WI38 (cell line): Measurements from ENCODE around the gene CLEC9A.

Experiments used
- H3K4me3 ChIP-seq: 2 replicates; pipeline ENCODE4 v1.5.1; 2011; ENCODE audit warnings: low read depth, mild to moderate bottlenecking, control low read depth, low read length
- TF ChIP-seq, protein P1 (sequence below): IDR thresholded peaks from 2 replicates; pipeline ENCODE4 v1.5.1; 2012; ENCODE audit warnings: low read depth, mild to moderate bottlenecking, control low read depth, low read length

The CLEC9A gene

DNA sequence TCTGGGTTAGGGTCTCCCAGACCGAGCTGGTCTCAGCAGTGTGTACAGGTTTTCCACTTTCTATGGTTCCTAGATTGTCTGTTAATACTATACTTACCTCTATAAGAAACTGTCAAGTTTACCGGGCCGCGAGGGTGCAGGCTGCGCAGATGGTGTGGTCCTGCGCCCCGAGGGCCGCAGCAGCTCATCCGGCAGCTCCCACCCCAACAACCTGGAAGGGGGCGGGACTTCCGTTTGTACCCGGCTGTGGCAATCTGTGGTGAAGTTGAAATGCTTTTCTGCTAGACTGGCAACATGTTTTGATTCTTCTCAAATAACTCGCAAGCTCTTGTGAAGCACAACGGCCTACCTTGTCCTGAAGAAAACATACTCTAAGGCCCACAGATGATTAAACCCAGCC, at the start of gene CLEC9A:
Gene CLEC9A, plus strand, starts transcription at position 237 of the 400 bp plus-strand sequence. CDS start 22,006 bp downstream, outside the sequence.
- TF ChIP-seq, protein P1, sequence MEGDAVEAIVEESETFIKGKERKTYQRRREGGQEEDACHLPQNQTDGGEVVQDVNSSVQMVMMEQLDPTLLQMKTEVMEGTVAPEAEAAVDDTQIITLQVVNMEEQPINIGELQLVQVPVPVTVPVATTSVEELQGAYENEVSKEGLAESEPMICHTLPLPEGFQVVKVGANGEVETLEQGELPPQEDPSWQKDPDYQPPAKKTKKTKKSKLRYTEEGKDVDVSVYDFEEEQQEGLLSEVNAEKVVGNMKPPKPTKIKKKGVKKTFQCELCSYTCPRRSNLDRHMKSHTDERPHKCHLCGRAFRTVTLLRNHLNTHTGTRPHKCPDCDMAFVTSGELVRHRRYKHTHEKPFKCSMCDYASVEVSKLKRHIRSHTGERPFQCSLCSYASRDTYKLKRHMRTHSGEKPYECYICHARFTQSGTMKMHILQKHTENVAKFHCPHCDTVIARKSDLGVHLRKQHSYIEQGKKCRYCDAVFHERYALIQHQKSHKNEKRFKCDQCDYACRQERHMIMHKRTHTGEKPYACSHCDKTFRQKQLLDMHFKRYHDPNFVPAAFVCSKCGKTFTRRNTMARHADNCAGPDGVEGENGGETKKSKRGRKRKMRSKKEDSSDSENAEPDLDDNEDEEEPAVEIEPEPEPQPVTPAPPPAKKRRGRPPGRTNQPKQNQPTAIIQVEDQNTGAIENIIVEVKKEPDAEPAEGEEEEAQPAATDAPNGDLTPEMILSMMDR = no peak
- peak within 1 kb of the TSS; percentile 19; the same call in 1 of the 2 replicates for H3K4me3 ChIP-seq

DNA sequence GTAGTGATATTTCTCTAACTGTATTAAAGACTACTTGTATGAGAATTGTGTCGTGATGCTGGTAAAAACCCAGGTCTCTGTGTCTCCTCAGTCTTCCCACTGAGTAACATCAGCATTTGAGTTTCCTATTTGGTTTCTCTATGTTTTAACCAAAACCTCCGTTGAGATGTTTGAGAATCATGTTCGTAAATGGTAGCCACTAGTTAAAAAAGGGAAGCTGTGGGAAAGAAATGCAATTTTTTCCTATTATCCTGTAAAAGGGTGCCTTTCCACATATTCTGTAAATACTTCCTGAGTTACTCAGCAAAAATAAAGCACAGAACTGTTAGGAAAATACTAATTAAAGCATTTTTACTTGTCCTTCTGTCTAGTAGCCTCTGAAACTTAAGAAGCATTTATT, 38.6 kb upstream of the CLEC9A start:
- H3K4me3 ChIP-seq = no peak overlapping the region
- TF ChIP-seq, protein P1 = no peak

DNA sequence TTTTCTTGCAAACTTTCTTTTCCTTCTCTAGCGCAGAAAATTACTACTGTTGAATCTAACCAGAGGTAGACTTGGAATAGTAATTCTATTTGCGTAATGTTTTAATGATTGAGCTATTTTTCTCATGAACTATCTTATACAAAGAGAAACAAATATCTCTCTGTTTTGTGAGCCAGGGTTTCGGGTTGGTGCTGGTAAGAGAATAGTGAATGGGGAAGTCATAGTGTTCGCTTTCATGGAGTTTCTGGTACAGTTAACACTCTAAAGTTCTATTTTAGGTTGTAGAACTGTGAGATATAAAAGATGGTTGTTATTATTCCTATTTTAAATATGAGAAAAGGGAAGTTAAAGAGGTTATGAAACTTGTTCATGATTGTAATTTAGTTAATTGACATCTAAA, 38.2 kb upstream of the CLEC9A start:
- TF ChIP-seq, protein P1 = no peak
- H3K4me3 ChIP-seq = no peak overlapping the region

DNA sequence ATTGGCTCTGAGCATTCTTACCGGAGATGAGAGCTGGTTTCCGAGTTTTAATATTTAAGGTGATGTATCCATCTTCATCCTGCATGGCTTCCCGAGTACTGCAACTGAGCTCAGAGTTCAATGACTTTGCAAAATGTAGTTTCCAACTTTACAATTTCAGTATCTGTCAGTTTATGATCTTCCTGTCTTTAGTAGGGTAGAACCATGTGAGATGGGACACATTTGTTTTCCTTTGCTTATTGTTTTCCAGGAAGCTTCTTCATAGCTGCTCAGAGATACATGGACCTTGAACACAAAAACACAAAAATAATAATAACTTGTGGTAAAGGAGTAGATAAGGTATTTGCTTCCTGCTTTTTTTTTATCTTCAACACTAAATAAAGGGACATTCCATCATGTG, 31.5 kb upstream of the CLEC9A start, which contains the start of gene CLEC1B:
Gene CLEC1B, minus strand, starts transcription at position 106 of the 400 bp plus-strand sequence. Its CDS starts 21 bp downstream, at position 85.
- TF ChIP-seq, protein P1 = no peak
- no peak within 1 kb of the TSS for H3K4me3 ChIP-seq

DNA sequence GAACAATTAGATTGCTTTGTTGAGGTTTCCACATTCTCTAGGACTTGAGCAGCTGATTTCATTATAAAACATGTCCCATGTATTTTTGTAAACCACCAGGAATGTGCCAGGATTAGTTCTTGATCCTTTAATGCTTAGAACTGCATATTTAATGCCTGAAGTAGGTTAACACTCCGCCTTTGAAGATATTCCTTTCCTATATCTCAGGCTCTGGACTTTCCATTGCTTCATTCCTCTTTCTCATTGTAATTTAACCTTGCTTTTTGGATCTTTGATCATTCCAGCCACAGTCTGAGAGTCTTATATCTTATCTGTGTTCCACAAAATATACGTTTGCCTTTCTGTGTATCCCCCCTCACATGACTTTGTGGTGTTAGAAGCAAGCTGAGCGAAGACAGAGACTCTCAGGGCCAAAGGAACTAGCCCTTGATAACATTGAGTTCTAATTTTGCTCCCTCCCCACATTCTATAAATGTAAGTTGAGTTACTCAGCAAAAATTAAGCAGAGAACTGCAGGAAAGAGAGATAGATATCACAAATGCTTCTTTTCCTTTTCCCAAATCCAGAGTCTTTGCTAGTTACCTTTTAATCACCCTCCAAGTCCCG, 29.2 kb upstream of the CLEC9A start:
- no peak overlapping the region for H3K4me3 ChIP-seq
- TF ChIP-seq, protein P1 = no peak

DNA sequence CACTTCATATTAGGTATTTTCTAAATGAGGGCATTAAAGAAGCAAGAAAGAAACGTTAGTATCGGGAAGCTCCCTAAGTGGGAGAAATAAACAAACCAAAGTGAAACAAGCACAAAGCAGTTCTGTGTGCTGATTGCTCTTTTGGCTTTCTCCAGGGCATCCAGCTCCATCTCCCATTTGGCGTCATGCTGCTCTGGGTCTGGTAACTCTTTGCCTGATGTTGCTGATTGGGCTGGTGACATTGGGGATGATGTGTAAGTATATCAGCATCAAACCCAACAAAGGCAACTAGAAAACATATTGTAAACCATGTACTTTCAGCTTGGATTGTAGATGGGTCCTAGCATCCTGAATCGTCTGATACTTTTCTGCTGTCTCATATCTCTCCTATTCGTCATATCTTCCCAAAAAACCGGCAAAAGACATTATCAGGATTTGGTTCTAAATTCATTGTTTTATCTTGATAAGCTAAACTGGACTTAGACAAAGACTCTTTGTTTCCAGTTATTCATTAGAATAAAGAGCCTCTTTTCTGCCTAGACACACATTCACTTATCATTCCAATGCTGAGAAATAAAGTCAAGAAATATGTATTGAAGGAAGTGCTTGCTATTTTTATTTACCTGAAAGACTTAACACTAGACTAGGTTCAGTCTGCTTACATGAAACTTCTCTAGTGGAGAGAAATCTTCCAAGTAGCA, 17.7 kb upstream of the CLEC9A start:
- TF ChIP-seq, protein P1 = no peak
- H3K4me3 ChIP-seq = no peak overlapping the region

DNA sequence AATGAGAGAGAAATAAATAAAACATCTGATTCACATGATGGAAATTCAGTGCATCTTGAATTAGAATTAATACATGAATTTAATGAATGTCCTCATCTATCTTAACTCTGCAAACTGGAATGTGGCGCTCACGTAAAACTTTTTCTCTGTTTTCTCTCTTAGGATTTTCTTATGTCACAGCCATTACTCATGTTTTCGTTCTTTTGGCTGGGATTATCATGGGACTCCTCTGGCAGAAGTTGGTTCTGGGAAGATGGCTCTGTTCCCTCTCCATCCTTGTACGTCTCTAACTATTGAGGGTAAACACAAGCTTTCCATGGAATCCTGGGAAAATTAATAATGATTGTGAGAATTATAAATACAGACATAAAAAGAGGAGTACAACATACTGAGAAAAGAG, 15.0 kb upstream of the CLEC9A start:
- TF ChIP-seq, protein P1 = no peak
- H3K4me3 ChIP-seq = no peak overlapping the region
